ENCODE measurements around the gene IFT80. TPM values are rescaled to one million over a fixed set of nuclear protein-coding genes. Genes with fewer than 3 reads are reported as not detected.

IFT80 gene
- total and polyA plus RNA-seq, 10 of the 15 experiments (the other 5 are each of a cell fraction or from before 2014, with no cell fraction given), result 6.5 to 21.5 (median 14.1) TPM

DNA sequence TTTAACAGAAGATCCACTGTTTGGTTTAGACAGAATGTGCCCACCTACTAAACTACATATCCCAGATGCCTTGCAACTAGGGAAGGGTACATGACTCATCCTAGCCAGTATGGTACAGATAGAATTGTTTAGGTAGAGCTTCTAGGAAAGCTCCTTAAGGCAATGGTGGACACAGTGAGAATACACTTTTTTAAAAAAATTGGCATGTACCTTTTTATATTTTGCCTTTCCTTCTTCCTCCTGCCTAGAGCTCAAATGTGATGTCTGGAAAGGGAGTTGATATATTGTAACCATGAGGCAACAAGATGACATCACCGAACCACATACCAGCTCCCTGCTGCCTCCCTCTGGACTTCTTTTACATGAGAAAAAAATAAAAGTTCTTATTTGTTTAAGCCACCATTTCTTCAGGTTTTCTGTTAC is 188.2 kb downstream of the IFT80 start (continued):
- TF ChIP-seq, protein P1, sequence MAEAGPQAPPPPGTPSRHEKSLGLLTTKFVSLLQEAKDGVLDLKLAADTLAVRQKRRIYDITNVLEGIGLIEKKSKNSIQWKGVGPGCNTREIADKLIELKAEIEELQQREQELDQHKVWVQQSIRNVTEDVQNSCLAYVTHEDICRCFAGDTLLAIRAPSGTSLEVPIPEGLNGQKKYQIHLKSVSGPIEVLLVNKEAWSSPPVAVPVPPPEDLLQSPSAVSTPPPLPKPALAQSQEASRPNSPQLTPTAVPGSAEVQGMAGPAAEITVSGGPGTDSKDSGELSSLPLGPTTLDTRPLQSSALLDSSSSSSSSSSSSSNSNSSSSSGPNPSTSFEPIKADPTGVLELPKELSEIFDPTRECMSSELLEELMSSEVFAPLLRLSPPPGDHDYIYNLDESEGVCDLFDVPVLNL (IDR thresholded peaks at IDR 0.05; ENCODE audit: low read depth, low read length), result no peak
- TF ChIP-seq SMC3 (IDR thresholded peaks at IDR 0.05; ENCODE audit: borderline replicate concordance, low read length) (peak; percentile 43; the same call in 1 of the 2 replicates), NFIC (IDR thresholded peaks at IDR 0.05; ENCODE audit: low read depth, low read length) (no peak), YY1 (IDR thresholded peaks at IDR 0.05; ENCODE audit: low read depth, low read length) (0 out of 2 replicates have a peak, but pooled peaks have one; percentile 11), BACH1 (IDR thresholded peaks at IDR 0.05; ENCODE audit: borderline replicate concordance) (no peak), SREBF2 (IDR thresholded peaks at IDR 0.05; ENCODE audit: low read length) (no peak), EGR1 (IDR thresholded peaks at IDR 0.05; ENCODE audit: borderline replicate concordance in 1 of 2, low read depth in 2 of 2, low read length in 2 of 2) (no peak), NFYB (IDR thresholded peaks at IDR 0.05; ENCODE audit: insufficient read depth, low read depth, low read length) (no peak), RELA (IDR thresholded peaks at IDR 0.05; ENCODE audit: borderline replicate concordance, partially characterized antibody) (no peak), KLF5 (IDR thresholded peaks at IDR 0.05; ENCODE audit: partially characterized antibody) (no peak), ETV6 (conservative IDR thresholded peaks at IDR 0.05 in 1 of 2, IDR thresholded peaks at IDR 0.05 in 1 of 2; ENCODE audit: borderline replicate concordance in 1 of 2, low read depth in 1 of 2) (no peak), HDGF (IDR thresholded peaks at IDR 0.05) (no peak), SMARCA5 (IDR thresholded peaks at IDR 0.05) (no peak), RUNX3 (IDR thresholded peaks at IDR 0.05; ENCODE audit: low read length) (peak; percentile 42), CBX3 (IDR thresholded peaks at IDR 0.05; ENCODE audit: borderline replicate concordance, low read depth) (no peak), STAT1 (conservative IDR thresholded peaks at IDR 0.05) (no peak), ZNF207 (IDR thresholded peaks at IDR 0.05; ENCODE audit: borderline replicate concordance) (no peak), ZNF384 (IDR thresholded peaks at IDR 0.05; ENCODE audit: borderline replicate concordance, low read depth, low read length) (no peak), EP300 (IDR thresholded peaks at IDR 0.05; ENCODE audit: borderline replicate concordance in 1 of 2, control insufficient read depth in 1 of 2, low read depth in 2 of 2, low read length in 2 of 2) (no peak)
- TF ChIP-seq, protein P2, sequence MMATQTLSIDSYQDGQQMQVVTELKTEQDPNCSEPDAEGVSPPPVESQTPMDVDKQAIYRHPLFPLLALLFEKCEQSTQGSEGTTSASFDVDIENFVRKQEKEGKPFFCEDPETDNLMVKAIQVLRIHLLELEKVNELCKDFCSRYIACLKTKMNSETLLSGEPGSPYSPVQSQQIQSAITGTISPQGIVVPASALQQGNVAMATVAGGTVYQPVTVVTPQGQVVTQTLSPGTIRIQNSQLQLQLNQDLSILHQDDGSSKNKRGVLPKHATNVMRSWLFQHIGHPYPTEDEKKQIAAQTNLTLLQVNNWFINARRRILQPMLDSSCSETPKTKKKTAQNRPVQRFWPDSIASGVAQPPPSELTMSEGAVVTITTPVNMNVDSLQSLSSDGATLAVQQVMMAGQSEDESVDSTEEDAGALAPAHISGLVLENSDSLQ (IDR thresholded peaks at IDR 0.05), result no peak
- TF ChIP-seq, protein P3, sequence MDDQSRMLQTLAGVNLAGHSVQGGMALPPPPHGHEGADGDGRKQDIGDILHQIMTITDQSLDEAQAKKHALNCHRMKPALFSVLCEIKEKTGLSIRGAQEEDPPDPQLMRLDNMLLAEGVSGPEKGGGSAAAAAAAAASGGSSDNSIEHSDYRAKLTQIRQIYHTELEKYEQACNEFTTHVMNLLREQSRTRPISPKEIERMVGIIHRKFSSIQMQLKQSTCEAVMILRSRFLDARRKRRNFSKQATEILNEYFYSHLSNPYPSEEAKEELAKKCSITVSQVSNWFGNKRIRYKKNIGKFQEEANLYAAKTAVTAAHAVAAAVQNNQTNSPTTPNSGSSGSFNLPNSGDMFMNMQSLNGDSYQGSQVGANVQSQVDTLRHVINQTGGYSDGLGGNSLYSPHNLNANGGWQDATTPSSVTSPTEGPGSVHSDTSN (IDR thresholded peaks at IDR 0.05; ENCODE audit: insufficient replicate concordance, low read depth, low read length), result no peak
- TF ChIP-seq, protein P4, sequence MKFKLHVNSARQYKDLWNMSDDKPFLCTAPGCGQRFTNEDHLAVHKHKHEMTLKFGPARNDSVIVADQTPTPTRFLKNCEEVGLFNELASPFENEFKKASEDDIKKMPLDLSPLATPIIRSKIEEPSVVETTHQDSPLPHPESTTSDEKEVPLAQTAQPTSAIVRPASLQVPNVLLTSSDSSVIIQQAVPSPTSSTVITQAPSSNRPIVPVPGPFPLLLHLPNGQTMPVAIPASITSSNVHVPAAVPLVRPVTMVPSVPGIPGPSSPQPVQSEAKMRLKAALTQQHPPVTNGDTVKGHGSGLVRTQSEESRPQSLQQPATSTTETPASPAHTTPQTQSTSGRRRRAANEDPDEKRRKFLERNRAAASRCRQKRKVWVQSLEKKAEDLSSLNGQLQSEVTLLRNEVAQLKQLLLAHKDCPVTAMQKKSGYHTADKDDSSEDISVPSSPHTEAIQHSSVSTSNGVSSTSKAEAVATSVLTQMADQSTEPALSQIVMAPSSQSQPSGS (IDR thresholded peaks at IDR 0.05; ENCODE audit: low read length), result peak; percentile 83
- TF ChIP-seq, protein P5, sequence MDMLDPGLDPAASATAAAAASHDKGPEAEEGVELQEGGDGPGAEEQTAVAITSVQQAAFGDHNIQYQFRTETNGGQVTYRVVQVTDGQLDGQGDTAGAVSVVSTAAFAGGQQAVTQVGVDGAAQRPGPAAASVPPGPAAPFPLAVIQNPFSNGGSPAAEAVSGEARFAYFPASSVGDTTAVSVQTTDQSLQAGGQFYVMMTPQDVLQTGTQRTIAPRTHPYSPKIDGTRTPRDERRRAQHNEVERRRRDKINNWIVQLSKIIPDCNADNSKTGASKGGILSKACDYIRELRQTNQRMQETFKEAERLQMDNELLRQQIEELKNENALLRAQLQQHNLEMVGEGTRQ (IDR thresholded peaks at IDR 0.05; ENCODE audit: borderline replicate concordance, low read depth, low read length), result no peak
- TF ChIP-seq, protein P6, sequence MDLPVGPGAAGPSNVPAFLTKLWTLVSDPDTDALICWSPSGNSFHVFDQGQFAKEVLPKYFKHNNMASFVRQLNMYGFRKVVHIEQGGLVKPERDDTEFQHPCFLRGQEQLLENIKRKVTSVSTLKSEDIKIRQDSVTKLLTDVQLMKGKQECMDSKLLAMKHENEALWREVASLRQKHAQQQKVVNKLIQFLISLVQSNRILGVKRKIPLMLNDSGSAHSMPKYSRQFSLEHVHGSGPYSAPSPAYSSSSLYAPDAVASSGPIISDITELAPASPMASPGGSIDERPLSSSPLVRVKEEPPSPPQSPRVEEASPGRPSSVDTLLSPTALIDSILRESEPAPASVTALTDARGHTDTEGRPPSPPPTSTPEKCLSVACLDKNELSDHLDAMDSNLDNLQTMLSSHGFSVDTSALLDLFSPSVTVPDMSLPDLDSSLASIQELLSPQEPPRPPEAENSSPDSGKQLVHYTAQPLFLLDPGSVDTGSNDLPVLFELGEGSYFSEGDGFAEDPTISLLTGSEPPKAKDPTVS (IDR thresholded peaks at IDR 0.05; ENCODE audit: low read depth, low read length), result no peak

All from GM12878 (cell line).